Astrocyte (in vitro differentiated cells and primary cell): ENCODE data around the gene HAPLN2.
A peak's percentile ranks its signal among the peaks of the same experiment; 100 is the strongest.

Experiments used
- EZH2 ChIP-seq: IDR thresholded peaks from 2 replicates; pipeline ENCODE4 v1.6.1; 2012; ENCODE audit warnings: mild to moderate bottlenecking, low read length, inconsistent platforms; ENCODE audit not compliant: insufficient read depth
- TF ChIP-seq, protein P1 (sequence below): IDR thresholded peaks from 2 replicates; pipeline ENCODE4 v1.5.1; 2011; ENCODE audit warnings: low read depth, mild to moderate bottlenecking, inconsistent platforms, low read length, moderate library complexity; ENCODE audit not compliant: insufficient read depth

DNA sequence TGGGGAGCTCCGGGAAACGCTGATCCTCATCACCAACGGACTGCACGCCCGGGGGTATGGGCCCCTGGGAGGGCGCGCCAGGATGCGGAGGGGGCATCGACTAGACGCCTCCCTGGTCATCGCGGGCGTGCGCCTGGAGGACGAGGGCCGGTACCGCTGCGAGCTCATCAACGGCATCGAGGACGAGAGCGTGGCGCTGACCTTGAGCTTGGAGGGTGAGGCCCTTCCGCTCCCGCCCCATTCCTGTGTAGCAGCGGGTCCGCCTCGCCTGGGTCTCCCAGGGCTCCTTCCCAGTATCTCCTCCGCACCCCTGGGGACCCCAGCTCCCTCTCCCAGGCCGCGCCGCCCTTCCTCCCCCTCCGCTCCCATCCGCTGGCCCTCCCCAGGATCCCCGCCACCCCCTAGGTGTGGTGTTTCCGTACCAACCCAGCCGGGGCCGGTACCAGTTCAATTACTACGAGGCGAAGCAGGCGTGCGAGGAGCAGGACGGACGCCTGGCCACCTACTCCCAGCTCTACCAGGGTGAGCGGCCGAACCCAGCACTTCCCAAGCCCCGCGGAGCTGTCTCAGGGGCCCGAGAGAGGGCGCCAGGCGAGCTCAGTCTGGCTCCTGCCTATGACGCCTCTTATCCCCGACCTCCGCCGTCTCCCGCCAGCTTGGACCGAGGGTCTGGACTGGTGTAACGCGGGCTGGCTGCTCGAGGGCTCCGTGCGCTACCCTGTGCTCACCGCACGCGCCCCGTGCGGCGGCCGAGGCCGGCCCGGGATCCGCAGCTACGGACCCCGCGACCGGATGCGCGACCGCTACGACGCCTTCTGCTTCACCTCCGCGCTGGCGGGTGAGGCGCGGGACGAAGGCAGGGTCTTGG lies 5.0 kb downstream of the HAPLN2 start:
- TF ChIP-seq, protein P1, sequence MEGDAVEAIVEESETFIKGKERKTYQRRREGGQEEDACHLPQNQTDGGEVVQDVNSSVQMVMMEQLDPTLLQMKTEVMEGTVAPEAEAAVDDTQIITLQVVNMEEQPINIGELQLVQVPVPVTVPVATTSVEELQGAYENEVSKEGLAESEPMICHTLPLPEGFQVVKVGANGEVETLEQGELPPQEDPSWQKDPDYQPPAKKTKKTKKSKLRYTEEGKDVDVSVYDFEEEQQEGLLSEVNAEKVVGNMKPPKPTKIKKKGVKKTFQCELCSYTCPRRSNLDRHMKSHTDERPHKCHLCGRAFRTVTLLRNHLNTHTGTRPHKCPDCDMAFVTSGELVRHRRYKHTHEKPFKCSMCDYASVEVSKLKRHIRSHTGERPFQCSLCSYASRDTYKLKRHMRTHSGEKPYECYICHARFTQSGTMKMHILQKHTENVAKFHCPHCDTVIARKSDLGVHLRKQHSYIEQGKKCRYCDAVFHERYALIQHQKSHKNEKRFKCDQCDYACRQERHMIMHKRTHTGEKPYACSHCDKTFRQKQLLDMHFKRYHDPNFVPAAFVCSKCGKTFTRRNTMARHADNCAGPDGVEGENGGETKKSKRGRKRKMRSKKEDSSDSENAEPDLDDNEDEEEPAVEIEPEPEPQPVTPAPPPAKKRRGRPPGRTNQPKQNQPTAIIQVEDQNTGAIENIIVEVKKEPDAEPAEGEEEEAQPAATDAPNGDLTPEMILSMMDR: no peak
- TF ChIP-seq EZH2: peak; percentile 96
